ENCODE measurements around the gene SLC30A7. TPM values are rescaled to one million over a fixed set of nuclear protein-coding genes. Genes with fewer than 3 reads are reported as not detected.

Gene SLC30A7
- total RNA-seq, 2 experiments from 2014 or later: 21.6 to 21.7 TPM

GRCh38 chr1:100968621-100969020 is 72.7 kb downstream of the SLC30A7 start:
- Histone ChIP-seq H3K27me3 (ENCODE audit: control insufficient read depth in 1 of 2, insufficient read depth in 2 of 2, low read length in 2 of 2) (no peaks in the 10 kb centered on the region), H3K9me3 (ENCODE audit: control insufficient read depth in 1 of 2, insufficient read depth in 1 of 2, low read length in 2 of 2) (no peaks in the 10 kb centered on the region), H3K4me1 (ENCODE audit: insufficient read depth, low read length) (no peaks in the 10 kb centered on the region), H3K27ac (ENCODE audit: low read depth in 1 of 2, low read length in 2 of 2) (no peak overlapping the region), H3K4me3 (ENCODE audit: low read length) (no peak overlapping the region), H3K36me3 (ENCODE audit: insufficient read depth, low read length) (peaks cover 35% of the 10 kb centered on the region)
- no peaks in the 10 kb centered on the region for H3K27me3 Mint-ChIP-seq
- POLR2A ChIA-PET: interaction anchor here (1.4 kb wide), 1 partner anchor 41 kb away, joined by 5 read pairs; no protein-coding TSS in a partner anchor
- H3K36me3 Mint-ChIP-seq (ENCODE audit: low read depth): peaks cover 77% of the 10 kb centered on the region
- CTCF ChIA-PET: no interaction called here
- no peak for TF ChIP-seq CTCF (IDR thresholded peaks at IDR 0.05)
- peak overlapping the region; percentile 39 for H3K27ac Mint-ChIP-seq
- no peak for DNase-seq
- intact Hi-C loops (cut with DNase I, micrococcal nuclease): loop anchor here in 1 of 2 experiments (5.0 kb wide), 2 partner anchors 36 to 44 kb away; no protein-coding TSS in a partner anchor
- H3K4me3 Mint-ChIP-seq: no peak overlapping the region
- peaks cover 50% of the 10 kb centered on the region for H3K4me1 Mint-ChIP-seq (ENCODE audit: low read depth)
- H3K9me3 Mint-ChIP-seq: no peaks in the 10 kb centered on the region
- ATAC-seq (ENCODE audit: poor library complexity): no peak

DNA sequence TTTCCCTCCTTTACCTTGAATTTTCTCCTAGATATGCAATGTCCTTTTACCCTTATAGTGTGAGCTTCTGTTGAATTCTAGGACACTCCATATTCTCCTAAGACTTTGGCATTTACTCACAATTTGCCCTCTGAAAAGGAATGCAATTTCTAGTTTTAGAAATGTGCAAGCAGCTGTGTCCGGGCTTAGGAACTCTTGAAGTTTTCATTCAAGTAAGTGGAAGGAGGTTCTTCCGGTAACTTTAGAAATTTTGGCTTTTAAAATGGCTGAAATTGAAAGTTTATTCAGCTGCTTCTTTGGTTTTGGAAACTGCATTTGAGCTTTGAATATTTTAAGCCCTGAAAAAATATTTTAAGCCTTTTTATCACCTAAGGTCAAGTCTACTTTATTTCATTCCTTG is 73.4 kb downstream of the SLC30A7 start:
- no peaks in the 10 kb centered on the region for H3K27me3 ChIP-seq (ENCODE audit: control insufficient read depth in 1 of 2, insufficient read depth in 2 of 2, low read length in 2 of 2)
- Mint-ChIP-seq H3K27ac (peak overlapping the region; percentile 39), H3K4me3 (no peak overlapping the region), H3K4me1 (ENCODE audit: low read depth) (peaks cover 53% of the 10 kb centered on the region), H3K27me3 (no peaks in the 10 kb centered on the region), H3K9me3 (no peaks in the 10 kb centered on the region), H3K36me3 (ENCODE audit: low read depth) (peaks cover 78% of the 10 kb centered on the region)
- H3K36me3 ChIP-seq (ENCODE audit: insufficient read depth, low read length): peaks cover 33% of the 10 kb centered on the region
- no peak overlapping the region for H3K4me3 ChIP-seq (ENCODE audit: low read length)
- ChIA-PET CTCF (interaction anchor here (1.1 kb wide), 1 partner anchor 31 kb away, joined by 6 read pairs; no protein-coding TSS in a partner anchor), POLR2A (interaction anchor here (1.4 kb wide), 1 partner anchor 42 kb away, joined by 5 read pairs; no protein-coding TSS in a partner anchor)
- TF ChIP-seq CTCF (IDR thresholded peaks at IDR 0.05): no peak
- no peak for DNase-seq
- H3K27ac ChIP-seq (ENCODE audit: low read depth in 1 of 2, low read length in 2 of 2): no peak overlapping the region
- no peaks in the 10 kb centered on the region for H3K4me1 ChIP-seq (ENCODE audit: insufficient read depth, low read length)
- no peaks in the 10 kb centered on the region for H3K9me3 ChIP-seq (ENCODE audit: control insufficient read depth in 1 of 2, insufficient read depth in 1 of 2, low read length in 2 of 2)
- no peak for ATAC-seq (ENCODE audit: poor library complexity)
- intact Hi-C loops (cut with DNase I, micrococcal nuclease): loop anchor here in 1 of 2 experiments (5.0 kb wide), 2 partner anchors 37 to 43 kb away; no protein-coding TSS in a partner anchor

DNA sequence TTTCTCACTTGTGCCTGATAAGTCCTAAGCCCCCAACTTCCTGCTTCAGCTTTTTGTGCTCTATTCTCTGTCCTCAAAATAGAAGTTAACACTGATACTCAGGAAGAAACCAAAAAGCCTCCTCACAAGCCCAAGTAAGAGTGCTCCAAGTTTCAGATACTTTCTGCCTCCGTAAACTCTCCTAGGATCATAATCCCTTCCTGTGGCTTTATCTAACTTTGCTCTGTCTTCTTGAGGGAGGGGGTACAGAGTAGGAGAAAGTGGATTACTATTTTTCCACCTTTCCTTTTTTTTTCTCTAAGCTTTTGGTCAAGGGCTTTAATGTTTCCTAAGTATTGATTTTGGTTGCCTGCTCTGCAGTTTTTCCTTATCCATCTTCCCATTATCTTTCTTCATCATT is 75.1 kb downstream of the SLC30A7 start:
- H3K27me3 Mint-ChIP-seq: no peaks in the 10 kb centered on the region
- H3K27ac ChIP-seq (ENCODE audit: low read depth in 1 of 2, low read length in 2 of 2): no peak overlapping the region
- no peaks in the 10 kb centered on the region for H3K27me3 ChIP-seq (ENCODE audit: control insufficient read depth in 1 of 2, insufficient read depth in 2 of 2, low read length in 2 of 2)
- intact Hi-C loops (cut with DNase I, micrococcal nuclease): no loop called here
- ChIA-PET POLR2A (no interaction called here), CTCF (no interaction called here)
- H3K36me3 ChIP-seq (ENCODE audit: insufficient read depth, low read length): peaks cover 29% of the 10 kb centered on the region
- DNase-seq: no peak
- H3K27ac Mint-ChIP-seq: peak overlapping the region; percentile 35
- no peaks in the 10 kb centered on the region for H3K9me3 ChIP-seq (ENCODE audit: control insufficient read depth in 1 of 2, insufficient read depth in 1 of 2, low read length in 2 of 2)
- no peak for ATAC-seq (ENCODE audit: poor library complexity)
- peak overlapping the region; percentile 1 for H3K4me3 Mint-ChIP-seq
- H3K4me1 ChIP-seq (ENCODE audit: insufficient read depth, low read length): no peaks in the 10 kb centered on the region
- peaks cover 54% of the 10 kb centered on the region for H3K4me1 Mint-ChIP-seq (ENCODE audit: low read depth)
- H3K4me3 ChIP-seq (ENCODE audit: low read length): no peak overlapping the region
- TF ChIP-seq CTCF (IDR thresholded peaks at IDR 0.05): no peak
- H3K36me3 Mint-ChIP-seq (ENCODE audit: low read depth): peaks cover 73% of the 10 kb centered on the region
- H3K9me3 Mint-ChIP-seq: no peaks in the 10 kb centered on the region

Measured in CD4-positive, alpha-beta T cell (primary cell).